ENCODE results near the gene RPP40.

RPP40 gene

GRCh38 chr6:4977468-4977867 is 26.4 kb downstream of the RPP40 start:
- TF ChIP-seq CTCF (IDR thresholded peaks at IDR 0.05; ENCODE audit: extremely low read depth, missing control alignments), result no peak
- no peak for DNase-seq (ENCODE audit: low spot score)

GRCh38 chr6:4975506-4975905 is 28.3 kb downstream of the RPP40 start:
- TF ChIP-seq CTCF (IDR thresholded peaks at IDR 0.05; ENCODE audit: extremely low read depth, missing control alignments), result no peak
- DNase-seq (ENCODE audit: low spot score), result no peak

- DNase-seq (ENCODE audit: low spot score), result no peak
- TF ChIP-seq CTCF (IDR thresholded peaks at IDR 0.05; ENCODE audit: extremely low read depth, missing control alignments), result no peak
These were observed 28.9 kb downstream of the RPP40 start for GRCh38 chr6:4974962-4975361.

GRCh38 chr6:4973982-4974745 is 29.7 kb downstream of the RPP40 start:
- no peak for TF ChIP-seq CTCF (IDR thresholded peaks at IDR 0.05; ENCODE audit: extremely low read depth, missing control alignments)

GRCh38 chr6:4973415-4973814 is 30.4 kb downstream of the RPP40 start:
- no peak for DNase-seq (ENCODE audit: low spot score)
- no peak for TF ChIP-seq CTCF (IDR thresholded peaks at IDR 0.05; ENCODE audit: extremely low read depth, missing control alignments)

More at GRCh38 chr6:4973982-4974745, 29.7 kb downstream of the RPP40 start:
- DNase-seq (ENCODE audit: low spot score), result no peak

GRCh38 chr6:4972438-4972837 is 31.4 kb downstream of the RPP40 start:
- DNase-seq (ENCODE audit: low spot score), result no peak
- no peak for TF ChIP-seq CTCF (IDR thresholded peaks at IDR 0.05; ENCODE audit: extremely low read depth, missing control alignments)

GRCh38 chr6:4971851-4972250 is 32.0 kb downstream of the RPP40 start:
- no peak for DNase-seq (ENCODE audit: low spot score)
- TF ChIP-seq CTCF (IDR thresholded peaks at IDR 0.05; ENCODE audit: extremely low read depth, missing control alignments), result no peak
